CMK (cell line): ENCODE data around the gene EDDM13.
A peak's percentile ranks its signal among the peaks of the same experiment; 100 is the strongest.
"Not testable (repeated sequence)": the region's sequence is repeated elsewhere in the genome, so short reads cannot be mapped to it uniquely, and the experiment has no call there.

ENCODE experiments used
- DNase-seq: peaks from one replicate; pipeline ENCODE4 v3.0.0-alpha.2; 2010; ENCODE audit warnings: low read depth

Gene EDDM13

DNA sequence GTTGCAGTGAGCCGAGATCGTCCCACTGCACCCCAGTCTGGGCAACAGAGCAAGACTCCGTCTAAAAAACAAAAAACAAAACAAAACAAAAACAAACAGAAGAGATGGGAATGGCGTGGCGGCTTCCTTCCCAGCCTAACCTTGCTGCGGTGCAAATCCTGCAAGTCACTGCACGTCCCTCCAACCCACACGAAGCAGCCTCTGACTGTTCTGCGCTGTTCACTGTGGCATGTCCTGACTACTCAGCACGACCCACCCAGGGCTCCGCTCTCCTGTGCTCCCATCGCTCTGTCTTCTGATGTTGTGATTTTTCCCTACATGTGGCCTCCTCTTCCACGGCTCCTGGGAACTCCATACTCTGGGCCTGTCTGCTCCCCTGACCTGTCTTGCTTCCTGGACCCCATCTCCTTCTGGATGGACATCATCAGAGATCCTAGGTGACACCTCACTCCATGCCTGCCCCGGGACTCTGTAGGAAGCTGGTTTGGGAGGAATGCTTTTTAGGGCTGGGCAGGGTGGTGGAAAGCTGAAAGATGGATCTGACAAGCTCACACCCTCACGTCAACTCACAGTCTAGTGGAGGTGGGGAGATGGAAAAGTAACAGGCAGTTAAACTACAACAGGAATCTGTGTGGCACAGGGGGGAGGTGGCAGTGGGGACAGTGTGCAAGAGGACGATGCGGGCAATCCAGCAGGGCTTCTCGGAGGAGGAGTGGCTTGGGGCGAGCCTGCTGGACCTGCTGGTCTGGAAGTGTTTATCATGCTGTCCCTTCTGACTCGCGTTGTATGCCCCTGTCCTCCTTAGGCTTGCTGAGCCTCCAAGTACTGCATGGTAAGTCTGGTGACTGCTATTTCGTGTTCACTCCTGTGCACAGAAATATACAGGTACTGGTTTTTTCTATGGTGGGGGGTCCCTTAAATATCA lies 23.2 kb downstream of the EDDM13 start:
- no peak for DNase-seq

DNA sequence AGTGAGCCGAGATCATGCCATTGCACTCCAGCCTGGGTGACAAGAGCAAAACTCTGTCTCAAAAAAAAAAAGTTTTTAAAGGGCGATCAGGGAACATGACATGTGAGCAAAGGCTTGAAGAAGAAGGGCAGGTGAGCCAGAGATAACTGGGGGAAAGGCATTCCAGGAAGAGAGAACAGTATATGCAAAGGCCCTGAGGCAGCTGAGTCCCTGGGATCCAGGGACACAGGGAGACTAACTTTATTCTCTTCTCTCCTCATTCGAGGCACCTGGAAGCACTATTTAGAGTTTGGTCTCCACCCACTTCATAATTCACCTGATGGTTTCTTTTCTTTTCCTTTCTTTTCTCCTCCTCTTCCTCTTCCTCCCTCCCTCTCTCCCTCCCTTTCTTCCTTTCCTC lies 24.5 kb downstream of the EDDM13 start:
- DNase-seq, result no peak

DNA sequence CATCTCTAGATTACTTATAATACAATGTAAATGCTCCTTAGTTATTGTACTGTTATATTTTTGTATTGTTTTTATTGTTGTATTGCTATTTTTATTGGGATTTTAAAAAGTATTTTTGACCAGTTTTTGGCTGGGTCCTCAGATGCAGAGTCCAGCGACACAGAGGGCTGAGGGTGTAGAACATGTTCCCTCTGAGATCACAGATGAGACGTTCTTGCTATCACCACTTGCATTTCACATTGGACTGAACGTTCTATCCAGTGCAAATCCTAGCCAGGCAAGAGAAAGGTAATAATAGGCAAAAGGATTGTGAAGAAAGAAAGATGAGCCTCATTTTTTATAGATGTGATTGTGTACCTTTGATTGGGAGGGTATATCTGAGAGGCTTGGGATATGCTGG lies 27.1 kb downstream of the EDDM13 start:
- no peak for DNase-seq

DNA sequence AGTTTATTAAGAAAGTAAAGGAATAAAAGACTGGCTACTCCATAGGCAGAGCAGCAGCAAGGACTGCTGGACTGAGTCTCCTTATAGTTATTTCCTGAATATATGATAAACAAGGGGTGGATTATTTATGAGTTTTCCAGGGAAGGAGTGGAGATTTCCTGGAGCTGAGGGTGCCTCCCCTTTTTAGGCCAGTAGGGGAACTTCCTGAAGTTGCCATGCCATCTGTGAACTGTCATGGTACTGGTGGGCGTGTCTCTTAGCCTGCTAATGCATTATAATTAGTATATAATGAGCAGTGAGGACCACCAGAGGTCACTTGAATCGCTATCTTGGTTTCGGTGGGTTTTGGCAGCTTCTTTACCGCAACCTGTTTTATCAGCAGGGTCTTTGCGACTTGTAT lies 28.6 kb downstream of the EDDM13 start:
- DNase-seq, result no peak

DNA sequence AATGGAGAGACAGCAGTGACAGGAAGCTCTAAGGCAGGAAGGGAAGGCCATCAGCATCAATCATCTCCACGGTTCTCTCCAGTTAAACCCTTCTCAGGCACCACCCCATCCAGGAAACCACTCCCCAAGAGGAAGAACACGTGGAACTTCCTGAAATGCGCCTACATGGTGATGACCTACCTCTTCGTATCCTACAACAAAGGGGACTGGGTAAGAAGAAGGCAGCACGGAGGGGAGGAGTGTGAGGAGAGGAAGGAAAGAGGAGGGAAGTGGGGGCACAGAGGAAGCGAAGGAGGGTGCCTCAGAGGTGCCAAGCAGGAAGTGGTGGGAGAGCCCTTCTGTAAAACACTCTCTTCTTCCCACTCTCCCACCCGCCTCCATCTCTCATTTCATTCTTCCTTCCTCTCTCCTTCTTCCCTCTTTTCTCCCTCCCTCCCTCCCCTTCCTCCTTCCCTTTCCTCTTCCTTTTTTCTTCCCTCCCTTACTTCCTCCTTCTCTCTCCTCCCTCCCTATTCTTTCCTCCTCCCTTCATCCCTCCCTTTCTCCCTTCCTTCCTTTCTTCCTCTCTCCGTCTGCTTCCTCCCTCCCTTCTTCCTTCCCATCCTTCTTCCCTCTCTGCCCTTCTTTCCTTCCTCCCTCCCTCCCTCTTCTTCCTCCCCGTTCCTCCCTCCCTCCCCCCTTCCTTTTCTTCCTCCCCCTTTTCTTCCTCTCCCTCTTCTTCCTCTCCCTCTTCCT lies 29.5 kb downstream of the EDDM13 start:
- peak; percentile 45 for DNase-seq

DNA sequence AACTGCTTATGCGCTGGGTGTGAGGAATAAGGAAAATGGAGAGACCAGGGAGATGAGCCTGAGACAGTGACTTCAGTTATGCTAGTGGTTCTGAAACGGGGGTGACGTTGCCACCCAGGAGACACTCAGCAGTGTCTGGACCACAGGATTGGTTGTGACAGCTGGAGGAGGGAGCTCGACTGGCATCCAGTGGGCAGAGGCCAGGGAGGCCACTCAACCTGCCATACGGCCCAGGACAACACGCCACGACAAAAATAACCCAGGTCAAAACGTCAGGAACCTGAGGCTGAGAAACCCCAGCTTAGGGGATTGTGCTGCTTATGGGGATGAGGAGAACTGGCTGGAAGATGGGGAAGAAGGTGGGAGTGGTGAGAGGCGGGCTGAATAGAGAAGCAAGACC lies 31.7 kb downstream of the EDDM13 start:
- no peak for DNase-seq

DNA sequence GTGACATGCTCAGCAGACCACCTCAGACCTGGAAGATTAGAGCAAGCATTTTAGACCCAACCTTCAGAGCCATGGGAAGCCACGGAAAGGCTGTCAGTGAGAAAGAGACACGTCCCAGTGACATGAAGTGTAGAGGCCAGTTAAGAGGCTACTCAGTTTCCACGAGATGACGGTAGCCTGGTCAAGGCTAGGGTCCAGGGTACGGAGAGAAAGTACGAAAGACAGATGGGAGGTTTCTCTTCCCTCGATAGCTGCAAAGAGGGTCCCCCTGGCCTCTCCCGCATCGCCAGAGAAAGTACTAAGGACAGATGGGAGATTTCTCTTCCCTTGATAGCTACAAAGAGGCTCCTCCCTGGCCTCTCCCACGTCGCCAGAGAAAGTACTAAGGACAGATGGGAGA lies 33.5 kb downstream of the EDDM13 start:
- no peak for DNase-seq

DNA sequence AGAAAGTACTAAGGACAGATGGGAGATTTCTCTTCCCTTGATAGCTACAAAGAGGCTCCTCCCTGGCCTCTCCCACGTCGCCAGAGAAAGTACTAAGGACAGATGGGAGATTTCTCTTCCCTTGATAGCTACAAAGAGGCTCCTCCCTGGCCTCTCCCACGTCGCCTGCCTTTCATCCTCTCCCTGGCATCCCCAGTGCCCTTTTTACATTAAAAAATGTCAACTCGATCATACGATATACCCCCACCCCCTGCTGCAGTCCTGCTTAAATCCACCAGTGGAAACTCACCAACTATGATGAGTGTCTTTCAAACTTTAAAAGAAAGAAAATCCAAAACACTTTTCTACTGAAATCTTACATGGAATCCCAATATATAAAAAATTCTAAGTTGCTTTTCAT lies 34.5 kb downstream of the EDDM13 start:
- not testable (repeated sequence) for DNase-seq

DNA sequence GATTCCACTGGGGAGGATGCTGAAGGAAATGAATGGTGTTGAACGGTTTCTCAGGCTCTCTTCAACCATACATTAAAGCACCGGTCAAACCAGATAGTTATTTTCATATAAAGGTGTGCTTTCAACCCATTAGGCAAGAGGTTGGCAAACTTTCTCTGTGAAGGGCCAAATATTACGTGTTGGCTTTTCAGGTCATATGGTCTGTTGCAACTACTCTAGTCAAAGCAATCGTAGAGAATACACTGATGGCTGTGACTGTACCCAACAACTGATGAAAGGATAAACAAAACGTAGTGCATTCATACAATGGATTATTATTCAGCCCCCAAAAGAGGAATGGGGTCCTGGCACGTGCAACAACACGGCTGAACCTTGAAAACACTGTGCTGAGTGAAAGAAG lies 36.2 kb downstream of the EDDM13 start:
- DNase-seq, result no peak

DNA sequence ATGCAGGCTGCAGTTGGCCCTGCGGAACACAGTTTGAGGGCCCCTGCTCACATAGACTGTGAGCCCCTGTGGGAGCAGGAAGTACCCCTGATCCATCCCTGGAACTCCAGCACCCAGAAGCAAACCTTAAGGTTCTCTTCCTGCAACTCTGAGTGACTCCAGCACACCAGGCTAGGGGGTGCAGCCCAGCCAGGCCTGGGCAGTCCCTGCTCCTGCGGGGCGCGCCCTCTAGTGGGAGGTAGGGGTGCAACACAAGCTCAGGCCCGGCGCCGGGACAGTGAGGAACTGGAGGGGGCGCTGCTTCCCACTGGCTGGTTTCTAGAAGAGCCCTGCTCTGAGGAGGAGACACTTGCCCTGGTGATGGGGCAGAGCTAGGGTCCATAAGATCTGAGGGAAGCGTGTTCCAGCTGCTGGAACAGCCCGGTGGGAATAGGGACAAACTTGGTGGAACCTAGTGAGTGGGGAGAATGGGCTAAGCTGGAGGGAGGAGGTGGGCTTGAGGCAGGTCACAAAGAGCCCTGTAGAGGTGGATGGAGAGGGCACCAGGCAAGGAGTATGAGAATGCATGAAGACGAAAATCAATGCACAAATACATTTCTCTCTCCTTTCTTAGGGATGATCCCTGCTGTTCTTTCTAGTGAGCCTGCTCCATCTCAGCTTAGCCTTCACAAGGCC lies 37.1 kb downstream of the EDDM13 start:
- peak; percentile 45 for DNase-seq

DNA sequence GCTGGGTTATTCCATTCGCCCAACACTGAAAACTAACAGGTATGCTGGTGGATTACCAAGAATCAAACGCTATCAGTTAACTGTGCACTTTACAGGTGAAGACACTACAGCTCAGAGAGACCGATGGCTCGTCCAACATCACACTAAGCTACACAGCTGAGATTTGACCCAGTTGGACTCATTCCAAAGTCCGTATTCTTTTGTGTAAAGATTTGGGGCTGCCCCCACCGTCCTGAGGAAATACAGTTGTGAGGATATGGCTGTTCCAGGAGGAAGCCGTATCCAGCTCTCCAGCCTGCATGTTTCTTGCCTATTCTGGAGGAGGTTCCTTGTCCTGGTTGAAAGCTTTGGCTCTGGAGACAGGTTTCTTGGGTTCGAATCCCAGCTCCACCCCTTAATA lies 37.9 kb downstream of the EDDM13 start:
- DNase-seq, result no peak

DNA sequence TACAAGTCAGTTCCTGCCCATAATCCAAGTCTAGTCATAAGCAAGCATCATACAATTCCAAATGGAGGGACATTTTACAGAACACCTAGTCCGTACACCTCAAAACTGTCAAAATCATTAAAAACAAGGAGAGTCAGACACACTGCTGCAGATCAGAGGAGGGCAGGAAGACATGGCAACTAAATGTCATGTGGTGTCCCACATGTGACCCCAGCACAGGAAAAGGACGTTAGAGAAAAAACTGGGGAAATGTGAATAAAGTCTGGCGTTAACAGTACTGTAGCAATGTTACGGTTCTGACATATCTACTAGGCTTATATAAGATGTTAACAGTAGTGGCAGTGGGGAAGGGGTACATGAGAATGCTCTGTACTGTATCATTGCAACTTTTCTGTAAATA lies 39.8 kb downstream of the EDDM13 start:
- DNase-seq, result no peak

DNA sequence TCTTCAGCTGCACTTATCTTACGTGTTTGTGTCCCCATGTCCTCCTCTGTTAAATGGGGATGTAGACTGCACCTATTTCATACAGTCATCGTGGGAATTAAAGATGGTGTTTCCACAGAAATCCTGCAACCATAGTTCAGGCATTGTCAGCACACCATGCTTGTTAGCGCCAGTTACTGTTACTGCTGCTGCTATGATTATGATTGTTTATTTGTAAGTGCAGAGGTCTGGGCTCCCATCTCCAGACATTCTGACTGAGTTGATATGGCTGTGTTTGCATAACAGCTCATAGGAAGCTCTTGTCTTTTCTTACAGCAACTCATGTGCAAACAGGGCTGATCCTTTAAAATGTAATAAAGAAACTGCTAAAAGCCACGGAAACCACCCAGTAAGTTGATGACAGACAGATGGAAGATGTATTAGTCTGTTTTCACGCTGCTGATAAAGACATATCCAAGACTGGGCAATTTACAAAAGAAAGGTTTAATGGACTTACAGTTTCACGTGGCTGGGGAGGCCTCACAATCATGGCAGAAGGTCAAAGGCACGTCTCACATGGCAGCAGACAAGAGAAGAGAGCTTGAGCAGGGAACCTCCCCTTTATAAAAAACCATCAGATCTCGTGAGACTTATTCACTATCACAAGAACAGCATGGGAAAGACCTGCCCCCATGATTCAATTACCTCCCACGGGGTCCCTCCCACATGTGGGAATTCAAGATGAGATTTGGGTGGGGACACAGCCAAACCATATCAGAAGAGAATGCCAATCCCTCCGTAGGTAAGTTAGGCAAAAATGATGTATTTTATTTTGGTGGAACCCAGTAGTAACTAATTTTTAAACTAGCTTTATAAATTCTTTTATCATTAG lies 40.5 kb downstream of the EDDM13 start:
- DNase-seq, result no peak

DNA sequence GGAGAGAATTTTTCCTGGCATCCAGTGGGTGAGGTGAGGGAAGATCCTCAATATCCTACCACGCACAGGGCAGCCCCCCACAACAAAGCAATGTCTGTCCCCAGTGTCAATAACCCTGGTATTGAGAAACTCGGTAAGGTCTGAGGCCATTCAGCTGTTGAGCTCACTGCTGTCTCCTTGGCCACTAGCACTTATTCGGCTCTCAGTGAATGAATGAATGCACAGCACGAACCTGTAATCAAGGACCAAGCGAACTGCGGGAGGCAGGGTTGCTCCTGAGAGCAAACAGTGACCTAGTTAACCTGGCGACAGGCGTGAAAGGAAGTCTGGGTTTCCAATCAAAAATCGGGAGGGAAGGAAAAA lies 41.5 kb downstream of the EDDM13 start:
- no peak for DNase-seq

DNA sequence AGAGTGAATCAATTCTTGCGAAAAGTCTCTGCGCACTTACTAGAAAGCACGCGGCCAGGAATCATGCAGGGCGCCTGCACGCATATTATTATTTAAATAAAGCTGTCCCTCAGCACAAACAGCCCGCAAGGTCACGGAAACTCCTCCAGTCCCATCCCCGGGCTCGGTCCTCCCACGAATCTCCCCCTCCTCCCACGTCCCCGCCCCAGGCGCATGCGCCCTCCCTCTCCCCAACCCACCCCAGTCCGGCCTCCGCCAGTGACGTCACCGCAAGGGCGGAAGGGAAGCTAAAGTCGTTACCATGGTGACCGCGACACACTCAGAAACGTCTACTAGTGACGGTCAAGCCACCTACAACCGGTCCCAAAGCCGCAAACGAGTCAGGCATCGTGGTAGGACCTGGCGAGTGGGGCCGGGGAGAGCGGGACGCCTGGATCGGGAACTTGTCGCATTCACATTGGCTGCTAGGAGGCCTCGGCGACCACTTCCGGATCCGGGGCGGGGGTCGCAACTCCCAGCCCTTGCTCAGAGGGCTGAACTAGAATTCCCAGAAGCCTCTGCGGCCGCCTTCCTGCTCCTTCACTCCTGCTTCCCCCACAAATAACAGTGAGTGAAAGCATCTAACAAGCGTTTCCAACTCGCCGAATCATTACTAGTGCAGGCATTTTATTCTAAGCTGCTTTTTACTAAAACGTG lies 42.0 kb downstream of the EDDM13 start, which contains the start of gene ZSCAN5A:
Gene ZSCAN5A (minus strand): TSS at position 459 of the 696 bp plus-strand sequence. CDS start 89,793 bp downstream, outside the sequence.
- DNase-seq, result peak; percentile 95

DNA sequence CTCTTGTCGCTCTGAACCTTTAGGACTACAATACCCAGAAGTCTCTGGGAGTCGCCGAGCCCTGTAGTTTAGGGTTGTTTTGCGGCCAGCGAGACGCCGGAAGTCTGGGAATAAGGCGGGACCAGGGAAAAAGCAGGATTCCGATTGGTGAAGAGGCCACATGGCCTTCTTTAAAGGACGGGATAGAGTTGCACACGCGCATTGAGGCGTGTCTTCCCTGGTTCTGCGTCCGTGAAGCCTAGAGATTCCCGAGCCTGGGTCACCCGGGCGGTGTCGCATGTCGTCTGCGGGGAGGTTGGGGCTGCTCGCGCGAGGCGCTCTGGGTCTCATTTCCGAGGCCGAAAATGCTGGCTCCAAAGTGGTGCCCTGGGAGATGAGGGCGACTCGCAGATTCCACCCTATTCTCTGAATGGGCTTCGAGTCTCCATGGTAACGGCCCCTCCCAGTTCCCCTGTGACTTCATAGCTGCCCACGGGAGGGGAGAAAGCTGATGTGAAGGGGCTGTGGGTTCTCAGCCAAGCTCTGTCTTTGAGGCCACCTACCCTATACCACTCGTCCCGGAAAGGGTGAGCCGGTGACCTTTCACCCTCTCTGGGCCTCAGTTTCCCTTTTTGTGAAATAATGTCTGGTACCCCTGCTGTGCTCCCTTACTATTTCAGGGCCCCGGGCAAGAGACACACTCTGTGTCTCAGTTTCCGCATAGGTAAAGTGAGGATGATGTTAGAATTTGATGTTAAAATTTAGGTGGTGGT lies 42.7 kb downstream of the EDDM13 start:
- DNase-seq, result peak; percentile 98

DNA sequence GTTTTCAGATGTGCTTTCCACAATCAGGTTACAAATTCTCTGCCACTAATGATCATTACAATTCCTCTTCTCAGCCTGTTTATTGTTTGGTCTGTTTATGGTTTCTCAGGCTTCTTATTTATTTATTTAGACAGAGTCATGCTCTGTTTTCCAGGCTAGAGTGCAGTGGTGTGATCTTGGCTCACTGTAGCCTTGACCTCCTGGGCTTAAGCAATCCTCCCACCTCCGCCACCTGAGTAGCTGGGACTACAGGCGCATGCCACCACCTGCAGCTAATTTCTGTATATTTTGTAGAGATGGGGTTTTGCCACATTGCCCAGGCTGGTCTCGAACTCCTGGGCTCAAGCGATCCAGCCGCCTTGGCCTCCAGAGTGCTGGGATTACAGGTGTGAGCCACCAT lies 44.2 kb downstream of the EDDM13 start:
- DNase-seq, result no peak

DNA sequence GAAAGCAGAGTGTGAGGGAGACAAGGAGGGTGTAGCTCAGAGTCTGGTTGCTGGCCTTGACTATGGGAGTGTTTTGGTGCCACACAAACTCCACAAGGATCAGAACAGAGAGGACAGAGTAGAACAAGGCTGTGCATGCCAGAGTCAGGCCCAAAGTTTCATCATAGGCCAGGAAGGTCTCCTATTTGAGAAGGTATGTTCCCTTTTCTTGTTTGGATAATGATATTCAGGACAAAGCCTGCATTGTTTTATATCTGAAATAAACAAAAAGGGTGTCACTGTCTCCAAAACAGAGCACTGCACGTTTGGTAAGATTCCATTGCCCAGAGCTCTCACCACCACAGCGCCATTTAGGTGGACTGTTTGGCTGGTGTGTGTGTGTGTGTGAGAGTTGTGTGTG lies 45.2 kb downstream of the EDDM13 start:
- DNase-seq, result no peak

DNA sequence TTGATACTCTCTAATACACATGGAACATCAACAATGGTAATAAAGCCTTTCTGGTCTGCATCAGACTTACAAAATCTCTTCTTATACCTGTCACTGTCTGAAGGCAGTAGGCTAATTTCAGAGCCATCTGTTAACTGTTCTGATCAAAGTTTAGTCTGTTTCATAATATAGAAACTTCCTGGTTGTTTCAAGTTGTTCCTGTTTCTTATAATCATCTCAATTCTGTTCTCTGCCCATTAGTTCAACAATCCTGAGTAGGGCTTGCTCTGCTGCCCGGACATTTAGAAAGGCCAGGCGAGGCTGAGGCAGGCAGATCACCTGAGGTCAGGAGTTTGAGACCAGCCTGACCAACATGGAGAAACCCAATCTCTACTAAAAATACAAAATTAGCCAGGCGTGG lies 47.4 kb downstream of the EDDM13 start:
- DNase-seq, result no peak

DNA sequence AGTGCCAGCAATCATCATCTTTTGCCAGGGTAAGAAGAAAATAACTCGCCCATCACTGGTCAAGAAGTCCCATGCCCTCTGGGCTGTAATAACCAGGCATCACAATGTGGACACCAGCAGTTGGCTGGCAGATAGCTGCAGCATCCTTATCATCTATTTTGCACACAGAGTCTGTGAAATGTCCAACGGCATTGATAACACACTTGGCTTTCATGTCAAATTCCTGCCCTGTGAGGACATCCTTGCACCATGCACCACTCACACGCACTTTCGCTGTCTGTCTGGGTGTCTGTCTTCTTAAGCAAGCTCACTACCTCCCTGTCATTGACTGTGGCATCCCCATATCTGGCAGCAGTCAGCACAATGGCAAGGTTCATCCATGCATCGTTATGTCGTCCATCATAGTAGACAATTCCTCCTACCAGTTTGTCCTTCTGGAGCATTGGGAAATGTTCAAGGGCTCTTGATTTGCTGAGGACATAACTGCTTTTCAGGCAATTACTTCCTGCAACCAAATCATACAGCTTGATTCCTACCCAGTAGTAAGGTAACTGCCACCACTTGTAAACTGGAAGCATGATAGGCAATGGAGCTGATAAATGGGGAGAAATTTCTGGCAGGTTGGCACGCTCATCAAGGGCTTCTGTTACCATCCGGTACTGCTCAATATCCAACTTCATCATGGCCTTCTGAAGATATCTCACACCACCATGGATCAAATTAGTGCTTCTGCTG lies 48.9 kb downstream of the EDDM13 start:
- peak; percentile 54 for DNase-seq
